BE2C (cell line): ENCODE data around the gene OLFML3.

Experiments
- DNase-seq: peaks from one replicate; pipeline ENCODE4 v3.0.0-alpha.2; 2020
- H3K27me3 ChIP-seq: fragments of 250-450 bp; sonication (Bioruptor Pico); 2 replicates; pipeline ENCODE4 v1.5.1; 2020; ENCODE audit warnings: mild to moderate bottlenecking
- H3K36me3 ChIP-seq: fragments of 250-450 bp; sonication (Bioruptor Pico); 2 replicates; pipeline ENCODE4 v1.5.1; 2020; ENCODE audit warnings: mild to moderate bottlenecking
- H3K4me1 ChIP-seq: fragments of 250-450 bp; sonication (Bioruptor Pico); 2 replicates; pipeline ENCODE4 v1.5.1; 2020
- H3K4me3 ChIP-seq: 2 replicates; pipeline ENCODE4 v1.5.1; 2011; ENCODE audit warnings: low read depth, low read length
- H3K9me3 ChIP-seq: fragments of 250-450 bp; sonication (Bioruptor Pico); 2 replicates; pipeline ENCODE4 v1.5.1; 2020
- CTCF ChIP-seq: IDR thresholded peaks from 2 replicates; pipeline ENCODE4 v1.5.1; 2012; ENCODE audit warnings: mild to moderate bottlenecking, low read depth, low read length

OLFML3 gene

DNA sequence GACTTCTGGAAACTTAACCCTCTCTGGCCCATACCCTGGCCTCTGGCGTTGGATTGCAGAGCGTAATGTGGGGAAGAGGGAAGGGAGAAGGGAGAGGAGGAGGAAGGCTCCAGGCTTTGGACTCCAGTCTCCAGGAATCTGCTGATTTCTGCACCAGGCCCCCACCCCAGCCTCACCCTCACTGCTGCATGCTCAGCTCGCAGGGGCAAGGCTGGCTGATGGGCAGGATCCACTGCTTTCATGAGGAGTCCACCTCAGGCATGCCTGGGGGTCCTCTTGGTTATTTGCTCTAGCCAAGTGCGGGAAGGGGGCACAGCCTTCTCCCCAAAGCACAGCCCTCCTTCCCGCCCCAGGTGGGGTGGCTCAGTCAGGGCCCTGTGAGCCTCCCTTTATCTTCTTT is 3.7 kb downstream of the OLFML3 start:
- H3K9me3 ChIP-seq = no peaks in the 10 kb centered on the region
- H3K27me3 ChIP-seq = no peaks in the 10 kb centered on the region
- H3K4me1 ChIP-seq = peaks cover 10% of the 10 kb centered on the region
- H3K4me3 ChIP-seq = no peak overlapping the region
- no peak for TF ChIP-seq CTCF
- DNase-seq = no peak
- H3K36me3 ChIP-seq = no peaks in the 10 kb centered on the region

DNA sequence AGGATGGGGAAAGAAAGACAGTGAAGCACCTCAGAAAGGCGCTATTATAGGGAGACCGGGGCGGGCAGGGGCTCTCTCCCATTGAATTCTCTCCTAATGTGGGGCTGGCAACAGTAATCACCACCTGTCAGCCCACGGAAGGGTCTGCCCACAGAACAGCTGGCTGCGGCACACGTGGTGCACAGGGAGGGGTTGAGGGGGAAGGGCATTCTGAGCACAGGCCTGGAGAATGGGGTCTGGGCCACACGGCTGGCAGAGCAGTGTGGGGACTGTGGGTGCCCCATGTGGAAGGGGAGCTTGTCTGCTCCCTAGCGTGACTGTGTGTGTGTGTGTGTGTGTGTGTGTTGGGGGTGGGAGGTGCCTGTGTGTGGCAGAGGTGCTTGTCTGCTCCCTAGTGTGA is 4.1 kb downstream of the OLFML3 start:
- Histone ChIP-seq H3K4me1 (peaks cover 10% of the 10 kb centered on the region), H3K4me3 (no peak overlapping the region), H3K9me3 (no peaks in the 10 kb centered on the region), H3K27me3 (no peaks in the 10 kb centered on the region), H3K36me3 (no peaks in the 10 kb centered on the region)
- no peak for DNase-seq
- TF ChIP-seq CTCF = no peak

GRCh38 chr1:113983826-113984225 is 4.6 kb downstream of the OLFML3 start:
- H3K9me3 ChIP-seq = no peaks in the 10 kb centered on the region
- DNase-seq = no peak
- no peaks in the 10 kb centered on the region for H3K36me3 ChIP-seq
- H3K27me3 ChIP-seq = no peaks in the 10 kb centered on the region
- H3K4me1 ChIP-seq = peaks cover 10% of the 10 kb centered on the region
- TF ChIP-seq CTCF = no peak
- no peak overlapping the region for H3K4me3 ChIP-seq

DNA sequence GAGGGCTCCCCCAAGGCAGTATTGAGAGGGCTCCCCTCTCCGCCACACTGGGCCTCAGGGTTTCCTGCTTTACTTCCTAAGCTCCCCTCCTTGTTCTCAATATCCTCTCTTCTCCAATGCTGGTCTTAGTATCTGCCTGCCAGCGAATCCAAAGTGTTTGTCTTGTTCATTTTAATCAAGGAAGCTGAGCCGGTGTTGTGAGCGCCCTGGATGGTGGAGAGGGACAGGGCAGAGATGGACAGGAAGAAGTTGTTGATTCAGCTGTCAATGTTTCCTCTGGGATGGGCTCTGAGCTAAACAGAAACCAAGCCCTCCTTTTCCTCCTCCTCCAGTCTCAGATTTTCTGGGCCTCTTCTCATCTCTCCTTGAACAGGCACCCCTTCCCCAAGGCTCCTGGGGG is 5.4 kb downstream of the OLFML3 start:
- Histone ChIP-seq H3K9me3 (no peaks in the 10 kb centered on the region), H3K27me3 (no peaks in the 10 kb centered on the region), H3K36me3 (no peaks in the 10 kb centered on the region), H3K4me1 (peaks cover 6% of the 10 kb centered on the region), H3K4me3 (no peak overlapping the region)
- no peak for TF ChIP-seq CTCF
- no peak for DNase-seq

GRCh38 chr1:113986802-113987201 is 7.5 kb downstream of the OLFML3 start:
- DNase-seq = no peak
- no peak overlapping the region for H3K4me3 ChIP-seq
- H3K4me1 ChIP-seq = no peaks in the 10 kb centered on the region; the same call in 1 of the 2 replicates
- no peaks in the 10 kb centered on the region for H3K36me3 ChIP-seq
- H3K27me3 ChIP-seq = no peaks in the 10 kb centered on the region
- TF ChIP-seq CTCF = no peak
- H3K9me3 ChIP-seq = no peaks in the 10 kb centered on the region

DNA sequence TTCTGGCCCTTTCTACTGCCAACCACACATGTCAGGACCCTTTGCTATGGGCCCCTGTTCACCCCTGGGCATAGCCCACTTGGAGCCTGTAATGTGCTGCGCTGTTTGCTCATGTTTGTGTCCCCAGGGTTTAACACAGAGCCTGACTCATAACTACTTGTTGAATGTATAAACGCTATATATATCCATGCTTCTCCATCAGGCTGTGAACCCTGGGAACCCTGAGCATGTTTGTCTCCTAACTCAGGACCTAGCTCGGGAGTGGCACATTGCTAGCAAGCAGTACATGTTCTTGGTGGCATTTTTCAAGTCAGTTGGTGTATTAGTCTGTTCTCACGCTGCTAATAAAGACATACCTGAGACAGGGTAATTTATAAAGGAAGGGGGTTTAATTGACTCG is 8.0 kb downstream of the OLFML3 start:
- no peak for DNase-seq
- no peak for TF ChIP-seq CTCF
- no peaks in the 10 kb centered on the region for H3K36me3 ChIP-seq
- H3K4me3 ChIP-seq = no peak overlapping the region
- H3K4me1 ChIP-seq = no peaks in the 10 kb centered on the region; the same call in 1 of the 2 replicates
- no peaks in the 10 kb centered on the region for H3K27me3 ChIP-seq
- H3K9me3 ChIP-seq = no peaks in the 10 kb centered on the region
